Measurements from ENCODE around the gene SPIN1.

SPIN1 gene

GRCh38 chr9:88437210-88438146 is 49.2 kb downstream of the SPIN1 start:
- Histone ChIP-seq H3K9me3 (ENCODE audit: control insufficient read depth, low read depth, low read length) (no peaks in the 10 kb centered on the region), H3K27ac (ENCODE audit: low read length) (no peak overlapping the region), H3K4me3 (ENCODE audit: low read length) (no peak overlapping the region), H3K27me3 (ENCODE audit: control insufficient read depth, insufficient read depth, low read length) (no peaks in the 10 kb centered on the region), H3K36me3 (ENCODE audit: control insufficient read depth, low read depth, low read length) (peaks cover 23% of the 10 kb centered on the region), H3K9ac (ENCODE audit: low read length) (no peak overlapping the region), H3K4me1 (ENCODE audit: control insufficient read depth, low read depth, low read length) (peaks cover 4% of the 10 kb centered on the region)

GRCh38 chr9:88438811-88439210 is 50.6 kb downstream of the SPIN1 start:
- no peaks in the 10 kb centered on the region for H3K27me3 ChIP-seq (ENCODE audit: control insufficient read depth, insufficient read depth, low read length)
- H3K36me3 ChIP-seq (ENCODE audit: control insufficient read depth, low read depth, low read length): peaks cover 15% of the 10 kb centered on the region
- H3K4me3 ChIP-seq (ENCODE audit: low read length): no peak overlapping the region
- peaks cover 10% of the 10 kb centered on the region for H3K4me1 ChIP-seq (ENCODE audit: control insufficient read depth, low read depth, low read length)
- no peaks in the 10 kb centered on the region for H3K9me3 ChIP-seq (ENCODE audit: control insufficient read depth, low read depth, low read length)
- H3K9ac ChIP-seq (ENCODE audit: low read length): no peak overlapping the region
- no peak overlapping the region for H3K27ac ChIP-seq (ENCODE audit: low read length)

GRCh38 chr9:88441301-88442007 is 53.2 kb downstream of the SPIN1 start:
- H3K36me3 ChIP-seq (ENCODE audit: control insufficient read depth, low read depth, low read length): peaks cover 4% of the 10 kb centered on the region
- peaks cover 11% of the 10 kb centered on the region for H3K4me1 ChIP-seq (ENCODE audit: control insufficient read depth, low read depth, low read length)
- H3K4me3 ChIP-seq (ENCODE audit: low read length): no peak overlapping the region
- H3K9me3 ChIP-seq (ENCODE audit: control insufficient read depth, low read depth, low read length): no peaks in the 10 kb centered on the region
- H3K27me3 ChIP-seq (ENCODE audit: control insufficient read depth, insufficient read depth, low read length): no peaks in the 10 kb centered on the region
- H3K27ac ChIP-seq (ENCODE audit: low read length): no peak overlapping the region
- H3K9ac ChIP-seq (ENCODE audit: low read length): no peak overlapping the region

- H3K36me3 ChIP-seq (ENCODE audit: control insufficient read depth, low read depth, low read length): peaks cover 3% of the 10 kb centered on the region
- H3K4me1 ChIP-seq (ENCODE audit: control insufficient read depth, low read depth, low read length): peaks cover 11% of the 10 kb centered on the region
- H3K4me3 ChIP-seq (ENCODE audit: low read length): no peak overlapping the region
- H3K9ac ChIP-seq (ENCODE audit: low read length): no peak overlapping the region
- no peak overlapping the region for H3K27ac ChIP-seq (ENCODE audit: low read length)
- H3K9me3 ChIP-seq (ENCODE audit: control insufficient read depth, low read depth, low read length): no peaks in the 10 kb centered on the region
- H3K27me3 ChIP-seq (ENCODE audit: control insufficient read depth, insufficient read depth, low read length): no peaks in the 10 kb centered on the region
These were observed 55.4 kb downstream of the SPIN1 start for GRCh38 chr9:88443480-88444113.

DNA sequence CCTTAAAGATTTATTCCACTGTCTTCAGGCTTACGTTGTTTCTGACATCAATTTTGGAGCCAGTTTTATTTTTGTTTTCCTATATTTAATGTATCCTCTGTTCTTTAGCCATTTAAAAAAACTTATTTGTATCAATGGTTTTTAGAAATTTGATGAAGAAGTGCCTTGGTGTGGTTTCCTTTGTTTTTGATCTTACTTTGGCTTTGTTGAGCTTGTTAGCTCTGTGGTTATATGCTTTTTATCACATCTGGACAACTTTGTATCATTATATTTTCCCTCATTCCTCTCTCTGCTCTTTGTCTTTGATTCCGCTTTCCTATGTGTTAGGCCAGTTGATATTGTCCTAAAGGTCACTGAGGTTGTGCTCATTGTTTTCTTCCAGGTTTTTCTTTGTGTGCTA is 58.5 kb downstream of the SPIN1 start:
- Histone ChIP-seq H3K27me3 (ENCODE audit: control insufficient read depth, insufficient read depth, low read length) (no peaks in the 10 kb centered on the region), H3K36me3 (ENCODE audit: control insufficient read depth, low read depth, low read length) (peaks cover 15% of the 10 kb centered on the region), H3K27ac (ENCODE audit: low read length) (no peak overlapping the region), H3K4me1 (ENCODE audit: control insufficient read depth, low read depth, low read length) (peaks cover 11% of the 10 kb centered on the region), H3K9me3 (ENCODE audit: control insufficient read depth, low read depth, low read length) (no peaks in the 10 kb centered on the region), H3K9ac (ENCODE audit: low read length) (no peak overlapping the region), H3K4me3 (ENCODE audit: low read length) (no peak overlapping the region)

DNA sequence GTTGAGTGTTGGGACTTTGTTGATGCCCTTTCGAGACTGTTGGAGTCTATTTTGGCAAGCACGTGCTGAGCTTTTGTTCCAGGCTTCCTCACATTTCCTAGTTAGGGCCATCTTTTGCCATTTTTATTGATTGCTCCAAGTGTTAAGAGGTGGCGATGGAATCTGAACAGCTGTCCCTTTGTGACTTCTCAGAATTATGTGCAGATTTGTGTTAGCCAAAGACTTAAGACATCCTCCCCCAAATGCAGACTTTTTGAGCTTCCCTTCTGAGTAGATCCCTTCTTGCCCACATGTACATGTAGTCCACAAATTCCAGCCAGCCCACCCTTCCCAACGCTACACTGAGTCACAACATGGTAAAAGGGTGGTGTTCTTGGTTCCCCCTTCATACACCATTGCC is 59.2 kb downstream of the SPIN1 start:
- H3K4me1 ChIP-seq (ENCODE audit: control insufficient read depth, low read depth, low read length): peaks cover 11% of the 10 kb centered on the region
- H3K36me3 ChIP-seq (ENCODE audit: control insufficient read depth, low read depth, low read length): peaks cover 17% of the 10 kb centered on the region
- no peak overlapping the region for H3K27ac ChIP-seq (ENCODE audit: low read length)
- H3K4me3 ChIP-seq (ENCODE audit: low read length): no peak overlapping the region
- H3K9me3 ChIP-seq (ENCODE audit: control insufficient read depth, low read depth, low read length): no peaks in the 10 kb centered on the region
- no peaks in the 10 kb centered on the region for H3K27me3 ChIP-seq (ENCODE audit: control insufficient read depth, insufficient read depth, low read length)
- no peak overlapping the region for H3K9ac ChIP-seq (ENCODE audit: low read length)

GRCh38 chr9:88451160-88451559 is 62.9 kb downstream of the SPIN1 start:
- H3K9ac ChIP-seq (ENCODE audit: low read length): no peak overlapping the region
- peaks cover 26% of the 10 kb centered on the region for H3K36me3 ChIP-seq (ENCODE audit: control insufficient read depth, low read depth, low read length)
- H3K27me3 ChIP-seq (ENCODE audit: control insufficient read depth, insufficient read depth, low read length): no peaks in the 10 kb centered on the region
- H3K9me3 ChIP-seq (ENCODE audit: control insufficient read depth, low read depth, low read length): no peaks in the 10 kb centered on the region
- no peak overlapping the region for H3K27ac ChIP-seq (ENCODE audit: low read length)
- H3K4me1 ChIP-seq (ENCODE audit: control insufficient read depth, low read depth, low read length): peaks cover 4% of the 10 kb centered on the region
- H3K4me3 ChIP-seq (ENCODE audit: low read length): no peak overlapping the region

GRCh38 chr9:88458716-88459465 is 70.6 kb downstream of the SPIN1 start:
- H3K27ac ChIP-seq (ENCODE audit: low read length): no peak overlapping the region
- no peaks in the 10 kb centered on the region for H3K27me3 ChIP-seq (ENCODE audit: control insufficient read depth, insufficient read depth, low read length)
- peaks cover 7% of the 10 kb centered on the region for H3K4me1 ChIP-seq (ENCODE audit: control insufficient read depth, low read depth, low read length)
- H3K36me3 ChIP-seq (ENCODE audit: control insufficient read depth, low read depth, low read length): peaks cover 18% of the 10 kb centered on the region
- no peak overlapping the region for H3K4me3 ChIP-seq (ENCODE audit: low read length)
- H3K9ac ChIP-seq (ENCODE audit: low read length): no peak overlapping the region
- no peaks in the 10 kb centered on the region for H3K9me3 ChIP-seq (ENCODE audit: control insufficient read depth, low read depth, low read length)

DNA sequence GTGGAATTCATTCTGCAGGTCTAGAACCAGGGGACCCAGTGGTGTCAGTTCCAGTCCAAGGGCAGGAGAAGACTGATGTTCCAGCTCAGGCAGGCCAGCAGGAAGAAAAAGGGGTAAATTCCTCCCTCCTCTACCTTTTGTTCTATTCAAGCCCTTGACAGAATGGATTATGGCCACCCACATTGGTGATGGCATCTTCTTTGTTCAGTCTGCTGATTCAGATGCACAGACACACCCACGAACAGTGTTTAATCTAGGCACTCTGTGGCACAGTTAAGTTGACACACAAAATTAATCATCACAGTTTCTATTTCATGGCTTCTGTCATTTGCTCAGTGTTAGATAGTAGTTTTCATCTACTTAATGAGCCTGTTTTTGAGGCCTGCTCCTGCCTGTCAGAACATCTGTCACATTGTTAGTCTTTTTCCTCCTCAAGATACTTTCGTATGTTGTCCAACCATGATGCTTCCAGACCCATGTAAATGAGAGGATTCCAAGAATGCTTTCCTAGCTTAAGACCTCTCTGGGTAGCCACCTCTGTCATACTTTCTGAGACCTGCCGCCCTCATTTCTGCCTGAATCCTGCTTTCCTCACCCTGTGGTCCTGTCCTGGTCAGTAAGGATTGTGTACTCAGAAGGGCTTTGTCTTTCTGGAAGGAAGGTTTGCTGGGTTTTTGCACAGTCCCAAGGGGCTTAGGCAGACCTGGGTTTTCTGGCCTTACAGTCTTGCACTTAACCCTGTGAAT is 72.5 kb downstream of the SPIN1 start:
- no peaks in the 10 kb centered on the region for H3K27me3 ChIP-seq (ENCODE audit: control insufficient read depth, insufficient read depth, low read length)
- H3K9ac ChIP-seq (ENCODE audit: low read length): no peak overlapping the region
- H3K27ac ChIP-seq (ENCODE audit: low read length): no peak overlapping the region
- H3K36me3 ChIP-seq (ENCODE audit: control insufficient read depth, low read depth, low read length): peaks cover 18% of the 10 kb centered on the region
- peaks cover 7% of the 10 kb centered on the region for H3K4me1 ChIP-seq (ENCODE audit: control insufficient read depth, low read depth, low read length)
- H3K4me3 ChIP-seq (ENCODE audit: low read length): no peak overlapping the region
- H3K9me3 ChIP-seq (ENCODE audit: control insufficient read depth, low read depth, low read length): no peaks in the 10 kb centered on the region

DNA sequence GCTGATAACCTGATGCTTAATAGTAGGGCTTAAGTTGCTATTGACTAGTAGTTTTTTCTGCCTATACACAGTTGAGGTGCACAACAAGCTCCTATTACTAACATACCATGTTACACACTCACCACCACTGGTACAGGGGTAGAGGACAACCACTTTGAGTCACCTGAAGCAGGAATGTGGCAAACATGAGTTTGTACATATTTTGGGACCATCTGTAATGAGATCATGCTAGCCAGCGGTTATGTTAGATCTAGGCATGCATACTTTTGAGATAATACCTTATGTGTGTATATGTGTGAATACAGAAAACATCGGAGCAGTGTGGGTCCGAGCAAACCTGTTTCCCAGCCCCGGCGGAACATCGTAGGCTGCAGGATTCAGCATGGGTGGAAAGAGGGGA is 73.9 kb downstream of the SPIN1 start:
- no peak overlapping the region for H3K4me3 ChIP-seq (ENCODE audit: low read length)
- no peaks in the 10 kb centered on the region for H3K9me3 ChIP-seq (ENCODE audit: control insufficient read depth, low read depth, low read length)
- peaks cover 7% of the 10 kb centered on the region for H3K4me1 ChIP-seq (ENCODE audit: control insufficient read depth, low read depth, low read length)
- no peaks in the 10 kb centered on the region for H3K27me3 ChIP-seq (ENCODE audit: control insufficient read depth, insufficient read depth, low read length)
- H3K36me3 ChIP-seq (ENCODE audit: control insufficient read depth, low read depth, low read length): peaks cover 11% of the 10 kb centered on the region
- no peak overlapping the region for H3K9ac ChIP-seq (ENCODE audit: low read length)
- H3K27ac ChIP-seq (ENCODE audit: low read length): no peak overlapping the region

All from iPS-18a (cell line).